DMS53 treated with DMSO at 0.1 percent for 48 hours (cell line): ENCODE measurements around the gene SMAD7.
A peak's percentile ranks its signal among the peaks of the same experiment; 100 is the strongest.
"Not testable (repeated sequence)": the region's sequence is repeated elsewhere in the genome, so short reads cannot be mapped to it uniquely, and the experiment has no call there.

Experiments
- DNase-seq: peaks from one replicate; lab custom pipeline; 2025; ENCODE audit not compliant: unreplicated experiment; lab: John Stamatoyannopoulos, UW

SMAD7 gene

GRCh38 chr18:48882379-48882778, 68.4 kb downstream of the SMAD7 start:
- DNase-seq = no peak

GRCh38 chr18:48880931-48881330, 69.8 kb downstream of the SMAD7 start:
- no peak for DNase-seq

DNA sequence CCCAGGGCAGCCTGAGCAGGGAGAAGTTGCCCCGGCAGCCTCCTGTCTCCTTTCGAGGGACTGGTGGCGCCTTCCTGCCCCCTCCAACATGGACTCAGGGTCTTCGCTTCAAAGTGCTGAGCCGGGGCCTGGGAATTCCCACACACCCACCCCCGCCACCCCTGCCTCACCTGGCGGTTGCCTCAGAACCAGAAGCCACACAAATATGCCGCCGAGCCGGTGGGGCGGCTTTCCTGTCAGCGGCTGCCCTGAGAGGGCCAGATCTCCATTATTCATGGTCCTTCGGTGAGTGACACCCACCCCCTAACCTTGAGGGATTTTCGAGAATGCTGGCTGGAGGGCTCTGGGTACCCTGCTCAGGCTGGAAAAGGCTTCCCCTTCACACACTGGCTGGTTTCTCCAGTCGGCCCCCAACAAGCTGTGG, 71.7 kb downstream of the SMAD7 start:
- DNase-seq = peak; percentile 42

DNA sequence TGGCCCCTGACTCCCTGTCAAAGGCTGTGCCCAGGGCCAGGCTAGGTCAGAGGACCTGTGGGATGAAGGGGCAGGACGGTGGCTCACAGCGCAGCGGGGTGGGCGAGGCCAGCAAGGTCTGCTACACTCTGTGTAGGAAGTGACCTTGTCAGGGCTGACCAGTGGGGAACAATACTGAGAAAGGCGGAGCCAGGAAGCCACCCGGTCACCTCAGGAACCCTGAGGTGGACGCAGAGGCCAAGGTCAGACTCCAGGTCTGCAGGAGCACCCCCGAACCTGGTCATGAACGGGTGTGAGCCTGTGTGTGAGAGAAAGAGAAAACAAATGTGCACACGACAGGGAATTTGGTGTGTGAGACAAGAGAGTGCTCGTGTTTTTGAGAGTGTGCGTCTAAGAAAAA, 72.3 kb downstream of the SMAD7 start:
- peak; percentile 22 for DNase-seq

- DNase-seq = no peak
Observed at GRCh38 chr18:48877941-48878340, 72.8 kb downstream of the SMAD7 start.

DNA sequence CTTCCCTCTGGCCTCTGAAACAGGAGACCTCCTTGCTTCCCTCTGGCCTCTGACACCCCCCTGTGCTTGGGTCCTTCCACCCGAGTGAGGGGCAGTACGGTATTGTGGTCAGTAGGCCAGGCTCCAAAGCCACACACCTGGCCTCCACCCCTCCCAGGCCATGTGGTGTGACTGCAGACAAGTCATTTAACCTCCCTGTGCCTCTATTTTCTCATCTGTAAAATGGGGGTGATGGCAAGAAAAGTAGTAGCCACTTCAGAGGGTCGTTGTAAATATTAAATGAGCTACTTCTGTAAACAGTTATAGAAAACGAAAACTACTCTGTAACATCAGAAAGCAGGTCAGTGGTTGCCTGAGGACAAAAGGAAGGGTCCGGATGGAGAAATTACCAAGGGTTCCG, 74.2 kb downstream of the SMAD7 start:
- no peak for DNase-seq

DNA sequence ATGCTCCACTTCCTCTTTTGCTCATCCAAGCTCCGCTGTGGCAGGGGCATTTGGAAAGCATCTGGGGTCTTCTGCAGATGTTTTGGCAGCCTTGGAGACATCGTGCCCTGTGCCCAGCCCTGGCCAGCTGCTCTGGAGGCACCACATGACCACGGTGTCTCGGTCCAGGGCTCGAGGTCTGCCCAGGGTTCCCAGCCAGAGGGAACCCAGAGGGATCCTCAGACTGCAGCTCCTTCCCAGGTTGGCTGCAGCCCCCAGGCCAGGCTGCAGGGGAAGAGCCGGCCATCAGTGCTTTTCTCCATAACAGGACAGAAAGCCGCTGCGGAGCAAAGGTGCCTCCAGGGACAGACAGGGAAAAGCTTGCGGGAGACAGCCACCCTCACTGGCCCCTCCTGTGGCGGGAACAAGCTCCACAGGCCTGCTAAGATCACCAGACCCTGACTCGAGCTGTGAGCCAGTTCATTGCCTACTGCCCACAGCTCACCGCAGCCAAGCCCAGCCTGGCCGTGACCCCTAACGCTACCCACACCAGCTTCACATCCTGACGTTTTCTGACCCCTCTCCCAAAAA, 74.7 kb downstream of the SMAD7 start:
- DNase-seq = no peak

GRCh38 chr18:48875314-48875941, 75.3 kb downstream of the SMAD7 start:
- no peak for DNase-seq

DNA sequence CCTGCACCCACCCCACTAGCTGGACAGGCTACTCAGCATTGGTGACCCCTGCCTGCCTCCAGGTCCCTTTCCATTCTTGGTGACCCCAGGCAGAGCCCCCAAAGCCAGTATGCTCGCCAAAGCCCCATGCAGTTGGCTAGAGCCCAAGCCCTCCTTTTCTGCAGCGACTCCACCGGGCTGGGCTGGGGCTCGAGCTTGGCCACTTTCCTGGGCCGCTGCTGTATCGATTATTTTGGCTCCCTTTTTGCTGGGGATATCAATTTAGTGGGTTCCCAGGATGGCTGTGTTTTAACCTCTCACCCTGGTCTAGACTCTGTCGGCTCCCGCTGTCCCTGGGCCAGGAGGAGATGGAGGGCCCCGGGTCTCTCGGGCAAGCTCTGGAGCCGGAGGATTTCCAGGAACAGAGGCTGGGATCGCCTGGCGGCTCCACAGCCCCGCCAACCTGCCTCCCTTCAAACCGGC, 76.0 kb downstream of the SMAD7 start:
- no peak for DNase-seq

- DNase-seq = no peak
Observed at GRCh38 chr18:48874233-48874632, 76.5 kb downstream of the SMAD7 start.

DNA sequence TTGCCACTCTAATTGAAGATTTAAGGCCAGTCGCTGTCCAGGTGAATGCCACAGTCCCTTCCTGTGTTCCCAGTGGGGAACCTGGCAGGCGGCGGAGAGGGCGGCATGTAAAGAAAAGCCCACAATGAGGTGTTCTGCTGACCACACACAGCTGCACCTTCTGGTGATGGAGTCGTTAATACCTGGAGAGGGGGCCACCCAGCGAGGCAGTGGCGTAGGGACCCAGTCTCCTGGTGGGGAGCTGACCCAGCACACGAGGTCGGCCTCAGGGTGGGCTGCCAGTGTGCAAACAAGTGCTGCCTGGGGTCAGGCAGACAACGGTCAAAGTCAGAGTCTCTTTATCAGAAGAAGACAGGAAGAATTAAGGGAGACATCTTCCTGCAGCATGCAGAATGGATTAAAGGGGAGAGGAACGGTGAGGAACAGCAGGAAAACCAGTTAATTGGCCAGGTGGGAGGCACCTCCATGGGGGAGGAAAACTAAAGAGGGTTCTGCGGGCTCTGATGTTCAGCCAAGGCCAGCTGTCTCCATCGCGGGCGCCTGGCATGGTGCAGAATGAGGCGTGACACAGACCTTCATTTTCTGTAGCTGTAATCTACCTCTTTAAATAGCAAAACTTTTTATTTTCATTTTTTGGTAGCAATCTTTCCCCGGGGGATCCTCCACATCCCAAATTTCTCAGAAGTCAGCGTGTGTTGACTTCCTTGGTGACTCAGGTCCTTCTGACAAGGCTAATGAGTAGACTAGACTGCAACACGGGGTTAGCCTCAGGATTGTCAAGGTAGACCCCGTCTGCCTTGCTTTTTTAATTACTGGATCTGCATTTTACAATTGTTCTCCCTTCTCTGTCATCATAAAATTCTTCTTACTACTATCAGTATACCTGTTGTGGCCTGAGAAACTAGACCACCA, 78.3 kb downstream of the SMAD7 start:
- no peak for DNase-seq

DNA sequence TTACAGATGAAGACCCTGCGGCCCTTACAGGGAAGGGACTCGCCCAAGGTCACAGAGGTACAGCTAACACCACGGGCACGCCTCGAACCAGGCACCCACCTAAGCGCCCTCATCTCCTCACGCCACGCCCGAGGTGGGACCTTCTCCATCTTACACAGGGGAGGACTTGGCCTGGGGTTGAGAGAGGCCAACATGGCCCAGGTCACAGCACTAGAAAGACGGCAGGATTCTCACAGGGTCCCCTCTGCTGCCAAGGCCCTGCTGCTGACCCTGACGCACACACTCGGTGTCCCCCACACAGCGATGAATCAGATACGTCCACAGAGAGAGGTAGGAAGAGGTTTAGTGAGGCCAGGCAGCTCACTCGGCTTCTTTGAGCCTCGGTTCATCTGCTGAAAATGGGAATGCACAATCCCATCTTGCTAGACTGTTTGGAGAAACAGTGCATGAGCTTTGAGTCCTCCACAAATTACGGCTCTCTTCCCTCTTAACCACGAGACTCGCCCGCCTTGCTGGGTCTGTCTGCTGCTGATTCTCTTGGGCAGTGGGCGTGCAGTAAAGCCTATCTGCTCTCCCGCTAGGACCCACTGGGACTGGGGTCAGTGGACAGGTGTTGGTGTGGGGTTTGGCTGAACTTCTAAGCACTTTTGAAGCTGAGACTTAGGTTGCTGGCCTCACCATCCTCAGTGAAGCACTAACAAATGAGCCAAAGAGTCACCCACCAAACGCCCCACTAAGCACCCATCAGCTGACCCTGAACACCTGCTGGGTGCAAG, 79.2 kb downstream of the SMAD7 start:
- DNase-seq = no peak

DNA sequence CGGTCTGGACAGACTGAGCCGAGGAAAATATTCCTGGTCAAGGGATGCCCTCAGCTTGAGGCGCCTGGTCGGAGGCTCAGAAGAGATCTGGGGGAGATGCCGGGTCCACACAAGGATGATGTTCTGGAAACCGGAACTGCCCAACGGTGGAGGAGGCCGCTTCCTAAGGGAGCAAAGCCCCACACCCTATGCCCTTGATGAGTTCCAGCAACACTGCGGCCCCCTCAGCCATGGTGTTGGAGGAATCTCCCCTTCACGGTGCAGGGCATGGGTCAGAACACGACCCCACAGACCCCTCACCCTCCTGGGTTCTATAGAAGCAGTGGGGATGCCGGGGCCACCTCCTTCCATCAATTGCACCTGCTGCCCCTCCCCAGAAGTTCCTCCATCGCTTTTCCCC, 79.8 kb downstream of the SMAD7 start:
- not testable (repeated sequence) for DNase-seq
